ENCODE measurements around the gene CPB2.

The CPB2 gene

DNA sequence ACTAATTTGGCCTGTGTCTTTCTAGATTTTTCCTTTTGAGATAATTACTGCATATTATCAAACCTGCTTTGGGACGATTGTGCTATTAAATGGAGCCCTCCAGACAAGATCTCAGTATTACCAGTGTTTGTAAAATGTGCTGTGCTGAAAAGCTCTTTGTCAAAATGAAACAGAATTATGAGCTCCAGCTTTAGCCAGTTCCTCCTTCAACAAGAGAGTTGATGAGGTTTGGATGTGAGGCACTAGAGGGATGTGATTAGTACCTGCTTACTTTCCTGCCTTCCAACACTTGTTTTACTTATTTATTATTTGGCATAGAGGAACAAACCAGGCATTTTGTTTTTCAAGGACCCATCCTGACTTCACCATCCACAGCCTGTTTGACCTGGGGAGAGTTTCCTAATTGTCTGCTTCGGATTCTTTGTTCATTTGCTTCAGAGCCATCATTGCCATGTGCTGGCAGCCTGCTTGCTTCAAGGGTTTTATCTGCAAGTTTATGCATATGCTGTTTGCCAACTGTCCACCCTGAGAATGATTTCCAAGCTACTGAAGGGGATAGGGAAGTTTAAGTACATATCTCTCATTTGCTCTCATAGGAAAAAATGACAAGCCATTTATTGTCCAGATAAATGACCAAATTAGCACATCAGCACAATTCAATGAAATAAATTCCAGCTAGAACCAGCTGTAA is 32.9 kb upstream of the CPB2 start:
- no peak overlapping the region for H3K4me3 ChIP-seq (ENCODE audit: control insufficient read depth, low read depth, low read length)
- TF ChIP-seq, protein P1, sequence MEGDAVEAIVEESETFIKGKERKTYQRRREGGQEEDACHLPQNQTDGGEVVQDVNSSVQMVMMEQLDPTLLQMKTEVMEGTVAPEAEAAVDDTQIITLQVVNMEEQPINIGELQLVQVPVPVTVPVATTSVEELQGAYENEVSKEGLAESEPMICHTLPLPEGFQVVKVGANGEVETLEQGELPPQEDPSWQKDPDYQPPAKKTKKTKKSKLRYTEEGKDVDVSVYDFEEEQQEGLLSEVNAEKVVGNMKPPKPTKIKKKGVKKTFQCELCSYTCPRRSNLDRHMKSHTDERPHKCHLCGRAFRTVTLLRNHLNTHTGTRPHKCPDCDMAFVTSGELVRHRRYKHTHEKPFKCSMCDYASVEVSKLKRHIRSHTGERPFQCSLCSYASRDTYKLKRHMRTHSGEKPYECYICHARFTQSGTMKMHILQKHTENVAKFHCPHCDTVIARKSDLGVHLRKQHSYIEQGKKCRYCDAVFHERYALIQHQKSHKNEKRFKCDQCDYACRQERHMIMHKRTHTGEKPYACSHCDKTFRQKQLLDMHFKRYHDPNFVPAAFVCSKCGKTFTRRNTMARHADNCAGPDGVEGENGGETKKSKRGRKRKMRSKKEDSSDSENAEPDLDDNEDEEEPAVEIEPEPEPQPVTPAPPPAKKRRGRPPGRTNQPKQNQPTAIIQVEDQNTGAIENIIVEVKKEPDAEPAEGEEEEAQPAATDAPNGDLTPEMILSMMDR (IDR thresholded peaks at IDR 0.05; ENCODE audit: control insufficient read depth, insufficient read depth, low read depth, low read length, missing control alignments) = no peak

GRCh38 chr13:46136688-46137087 is 31.9 kb upstream of the CPB2 start:
- DNase-seq (ENCODE audit: low read depth) = no peak
- no peak overlapping the region for H3K4me3 ChIP-seq (ENCODE audit: control insufficient read depth, low read depth, low read length)
- TF ChIP-seq, protein P1 (IDR thresholded peaks at IDR 0.05; ENCODE audit: control insufficient read depth, insufficient read depth, low read depth, low read length, missing control alignments) = no peak

More for the DNA sequence above, 32.9 kb upstream of the CPB2 start:
- no peak for DNase-seq (ENCODE audit: low read depth)

DNA sequence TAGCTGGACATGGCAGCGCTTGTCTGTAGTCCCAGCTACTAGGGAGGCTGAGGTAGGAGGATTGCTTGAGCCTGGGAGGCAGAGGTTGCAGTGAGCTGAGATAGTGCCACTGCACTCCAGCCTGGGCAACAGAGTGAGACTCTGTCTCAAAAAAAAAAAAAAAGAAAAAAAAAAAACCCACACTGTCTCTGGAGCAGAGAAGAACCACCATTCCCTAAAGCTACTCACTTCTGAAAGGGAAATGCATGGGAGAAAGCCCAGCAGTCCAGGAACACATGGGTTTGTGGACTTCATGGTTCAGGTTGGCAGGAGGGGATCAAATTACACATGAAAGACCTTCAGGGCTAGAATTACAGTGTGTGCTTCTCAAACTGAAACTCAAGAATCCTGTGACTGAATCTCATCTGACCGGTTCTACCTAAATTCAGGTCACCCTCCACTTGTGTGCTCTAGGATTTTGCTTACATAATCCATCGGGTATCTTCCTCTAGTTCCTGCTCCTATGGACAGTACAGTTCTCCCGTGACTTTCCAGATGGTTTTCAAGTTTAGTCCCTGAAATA is 30.2 kb upstream of the CPB2 start:
- no peak overlapping the region for H3K4me3 ChIP-seq (ENCODE audit: control insufficient read depth, low read depth, low read length)
- no peak for DNase-seq (ENCODE audit: low read depth)
- TF ChIP-seq, protein P1 (IDR thresholded peaks at IDR 0.05; ENCODE audit: control insufficient read depth, insufficient read depth, low read depth, low read length, missing control alignments) = no peak

DNA sequence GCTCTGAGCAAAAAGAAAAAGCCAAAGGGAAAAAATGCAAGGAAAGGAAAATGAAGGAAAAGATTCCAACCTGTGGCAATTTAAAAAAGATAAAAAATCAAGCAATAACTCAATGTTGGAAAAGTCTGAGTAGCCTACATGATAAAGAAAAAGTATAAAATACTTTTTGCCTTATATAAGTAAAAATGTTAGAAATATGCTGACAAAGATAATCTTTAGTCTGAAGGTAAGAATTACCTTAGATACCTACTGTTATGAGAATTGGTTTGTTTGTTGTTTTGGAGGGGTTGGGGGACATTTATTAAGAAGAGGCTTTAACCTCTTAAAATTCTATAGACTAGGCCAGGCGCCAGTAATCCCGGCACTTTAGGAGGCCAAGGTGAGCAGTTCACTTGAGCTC is 29.7 kb upstream of the CPB2 start:
- no peak overlapping the region for H3K4me3 ChIP-seq (ENCODE audit: control insufficient read depth, low read depth, low read length)
- no peak for DNase-seq (ENCODE audit: low read depth)
- TF ChIP-seq, protein P1 (IDR thresholded peaks at IDR 0.05; ENCODE audit: control insufficient read depth, insufficient read depth, low read depth, low read length, missing control alignments) = no peak

GRCh38 chr13:46132109-46132508 is 27.3 kb upstream of the CPB2 start:
- TF ChIP-seq, protein P1 (IDR thresholded peaks at IDR 0.05; ENCODE audit: control insufficient read depth, insufficient read depth, low read depth, low read length, missing control alignments) = no peak
- no peak overlapping the region for H3K4me3 ChIP-seq (ENCODE audit: control insufficient read depth, low read depth, low read length)
- DNase-seq (ENCODE audit: low read depth) = no peak

- H3K4me3 ChIP-seq (ENCODE audit: control insufficient read depth, low read depth, low read length) = no peak overlapping the region
- TF ChIP-seq, protein P1 (IDR thresholded peaks at IDR 0.05; ENCODE audit: control insufficient read depth, insufficient read depth, low read depth, low read length, missing control alignments) = no peak
- no peak for DNase-seq (ENCODE audit: low read depth)
Measured at GRCh38 chr13:46131705-46132104, 26.9 kb upstream of the CPB2 start.
